HG03064 (cell line): ENCODE data around the gene PIK3R1.

ENCODE experiments used
- ATAC-seq: cut with Tn5 transposase; IDR thresholded peaks from one replicate; pipeline ENCODE4 v1.9.1; 2021; ENCODE audit warnings: low read depth; ENCODE audit not compliant: unreplicated experiment

The PIK3R1 gene

DNA sequence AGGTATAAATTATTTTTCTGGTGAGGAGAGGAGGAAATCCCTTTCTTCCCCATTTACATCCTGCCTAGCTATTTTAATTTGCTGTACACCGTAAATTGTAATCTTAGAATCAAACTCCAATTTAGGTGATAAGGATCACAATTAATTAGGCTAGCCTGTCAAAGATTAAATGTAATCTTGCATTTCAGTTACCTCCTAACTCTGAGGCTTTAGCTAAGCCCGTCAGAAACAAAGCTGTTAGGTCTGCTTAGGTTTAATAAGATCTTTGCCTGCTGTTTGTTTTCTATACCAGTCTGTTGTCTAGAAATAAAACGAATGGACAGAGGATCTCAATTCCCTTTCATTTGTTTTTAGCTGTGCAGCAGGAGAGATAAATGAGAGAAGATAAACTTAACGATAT lies 51.5 kb downstream of the PIK3R1 start:
- ATAC-seq, result no peak

DNA sequence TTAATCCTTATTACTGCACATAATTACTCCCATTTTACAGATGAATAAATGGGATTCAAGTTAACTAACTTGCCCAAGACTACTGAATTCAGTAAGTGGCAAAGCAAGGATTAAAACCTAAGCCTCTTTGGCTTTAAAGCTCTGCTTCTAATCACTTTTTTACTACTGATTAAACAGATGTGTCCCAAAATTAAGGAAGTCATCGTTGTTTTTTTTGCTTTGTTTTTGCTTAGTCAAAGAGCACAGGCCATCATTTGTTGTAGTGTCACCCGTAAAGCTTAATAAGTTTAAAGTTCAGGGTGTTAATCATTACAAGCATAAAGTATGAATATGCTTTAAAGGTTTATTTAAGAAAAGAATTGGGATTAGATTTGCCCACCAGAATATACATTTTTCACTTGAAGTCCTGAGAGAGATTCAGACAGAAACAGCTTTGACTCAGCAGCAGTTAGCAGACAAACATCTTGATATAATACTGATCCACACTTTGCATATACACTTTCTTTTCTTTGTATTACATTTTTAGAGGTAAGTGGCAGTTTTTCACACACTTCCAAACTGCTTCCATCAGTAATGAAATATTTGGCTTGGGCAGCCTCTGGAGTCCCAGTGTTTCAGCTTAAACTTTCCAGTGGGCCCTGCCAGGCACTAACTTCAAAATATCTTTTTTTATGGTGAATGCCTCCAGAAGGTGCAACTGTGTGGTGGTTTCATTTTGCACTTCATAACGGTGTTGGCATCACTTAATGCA lies 52.7 kb downstream of the PIK3R1 start:
- ATAC-seq, result no peak

- no peak for ATAC-seq
Observed at GRCh38 chr5:68268852-68269130, 53.2 kb downstream of the PIK3R1 start.

GRCh38 chr5:68269820-68270219 lies 54.3 kb downstream of the PIK3R1 start:
- no peak for ATAC-seq

GRCh38 chr5:68270399-68270975 lies 54.9 kb downstream of the PIK3R1 start:
- ATAC-seq, result no peak

- no peak for ATAC-seq
Observed at GRCh38 chr5:68271124-68271523, 55.6 kb downstream of the PIK3R1 start.

DNA sequence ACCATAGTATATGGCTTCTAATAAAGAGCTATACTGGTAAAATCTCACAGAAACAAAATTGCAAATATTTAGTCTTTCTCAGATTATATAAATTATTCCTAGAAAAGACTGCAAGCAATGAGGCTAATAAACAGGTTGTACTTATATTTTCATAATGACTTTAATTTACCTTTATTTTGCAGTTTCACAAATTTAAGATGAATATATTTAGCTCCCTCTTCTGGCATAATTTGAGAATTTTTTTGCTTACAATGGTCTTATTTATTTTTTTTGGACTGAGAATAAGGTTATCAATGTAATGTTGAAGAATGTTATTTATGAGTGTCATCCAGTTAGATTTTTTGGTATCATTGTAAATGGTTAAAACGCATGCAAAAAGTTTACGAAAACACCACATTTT lies 56.7 kb downstream of the PIK3R1 start:
- no peak for ATAC-seq

- ATAC-seq, result no peak
Observed at GRCh38 chr5:68273717-68274409, 58.3 kb downstream of the PIK3R1 start.

DNA sequence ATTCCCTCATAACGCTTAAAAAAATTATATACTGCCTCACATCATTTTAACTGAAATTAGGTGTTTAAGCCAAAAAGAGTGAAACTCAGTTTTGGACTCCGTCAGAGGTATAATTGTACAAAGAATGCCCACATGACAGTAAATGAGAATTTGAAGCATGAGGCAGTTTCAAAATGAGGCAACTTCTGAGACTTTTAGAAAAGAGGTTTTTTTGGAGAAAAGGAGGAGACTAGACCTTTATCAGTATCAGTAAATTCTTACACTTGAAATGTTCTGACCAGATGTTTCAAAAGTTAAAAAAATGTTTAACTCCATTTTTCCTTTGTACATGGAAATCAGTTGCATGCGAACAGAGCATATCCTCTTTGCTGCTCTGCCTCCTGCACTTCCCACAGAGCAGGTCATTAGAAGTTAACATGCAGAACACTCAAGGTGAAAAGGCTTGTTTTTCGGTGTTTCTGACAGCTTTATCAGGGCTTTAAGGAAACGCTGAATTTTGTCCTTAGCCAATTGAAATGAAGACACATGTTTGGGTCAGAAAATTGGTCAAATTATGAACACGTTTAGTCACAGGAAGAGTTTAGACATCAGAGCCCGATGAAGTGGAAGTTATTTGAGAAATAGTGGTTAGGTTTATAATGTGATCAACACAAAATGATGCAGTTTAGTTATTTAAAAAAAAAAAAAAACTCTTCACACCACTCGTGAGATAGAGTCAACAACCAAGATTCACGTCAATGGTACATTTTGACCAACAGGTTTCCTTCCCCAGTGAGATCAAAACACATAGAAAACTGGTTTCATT lies 59.5 kb downstream of the PIK3R1 start:
- ATAC-seq, result peak; percentile 68

DNA sequence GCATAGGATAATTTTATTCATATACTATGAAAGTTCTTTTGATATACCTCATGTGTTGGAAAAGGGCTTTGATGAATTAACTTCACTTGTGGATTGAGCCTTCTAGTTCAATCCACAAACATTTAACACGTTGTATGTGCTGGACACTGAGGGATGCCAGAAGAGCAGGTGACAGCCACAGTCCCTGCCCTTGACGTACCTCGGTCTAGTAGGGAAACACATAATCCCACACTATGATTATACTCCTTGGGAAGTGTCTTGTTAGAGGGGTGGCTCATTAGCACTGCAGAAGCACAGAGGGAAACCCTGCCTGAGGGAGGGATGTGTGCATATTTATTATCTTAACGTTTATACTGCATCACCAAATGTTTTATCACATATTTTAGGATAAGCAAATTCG lies 61.2 kb downstream of the PIK3R1 start:
- ATAC-seq, result no peak

DNA sequence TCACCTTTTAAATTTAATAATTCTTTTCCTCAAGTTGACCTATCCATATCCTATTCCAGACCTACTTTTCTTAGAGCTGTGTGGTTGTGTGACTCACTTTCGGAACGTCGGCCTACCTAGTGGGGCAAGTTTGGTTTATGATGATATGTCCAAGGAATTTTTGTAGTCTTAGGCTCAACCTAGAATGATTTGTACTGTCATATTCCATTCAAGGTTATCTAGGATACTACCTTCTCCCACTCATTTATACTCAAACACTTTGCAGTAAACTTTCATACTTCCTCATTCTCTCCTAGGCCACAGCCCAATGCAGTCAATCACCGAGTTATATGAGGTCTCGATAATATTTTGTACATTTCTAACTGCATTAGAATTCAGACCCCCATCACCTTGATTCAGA lies 61.9 kb downstream of the PIK3R1 start:
- ATAC-seq, result no peak

GRCh38 chr5:68279984-68280383 lies 64.4 kb downstream of the PIK3R1 start:
- no peak for ATAC-seq

- ATAC-seq, result no peak
Observed at GRCh38 chr5:68282001-68282400, 66.4 kb downstream of the PIK3R1 start.

DNA sequence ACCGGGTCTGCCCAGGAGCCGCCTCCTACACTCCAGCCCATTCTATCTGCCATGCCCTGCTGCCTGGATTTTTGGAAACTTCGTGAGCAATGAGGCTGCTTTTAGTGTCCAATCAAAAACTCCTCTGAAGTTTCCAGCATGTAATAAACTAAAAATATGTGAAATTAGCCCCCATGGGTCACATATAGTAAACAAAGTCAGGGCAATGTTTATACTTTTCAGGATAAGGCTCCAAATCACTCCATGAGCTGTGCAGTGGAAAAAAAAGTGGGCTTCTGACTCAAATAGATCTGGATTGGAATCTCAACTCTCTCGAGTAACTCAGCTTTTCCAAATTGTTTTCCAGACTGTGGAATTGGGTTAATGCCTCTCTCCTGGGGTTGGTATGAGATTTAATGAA lies 68.2 kb downstream of the PIK3R1 start:
- no peak for ATAC-seq

DNA sequence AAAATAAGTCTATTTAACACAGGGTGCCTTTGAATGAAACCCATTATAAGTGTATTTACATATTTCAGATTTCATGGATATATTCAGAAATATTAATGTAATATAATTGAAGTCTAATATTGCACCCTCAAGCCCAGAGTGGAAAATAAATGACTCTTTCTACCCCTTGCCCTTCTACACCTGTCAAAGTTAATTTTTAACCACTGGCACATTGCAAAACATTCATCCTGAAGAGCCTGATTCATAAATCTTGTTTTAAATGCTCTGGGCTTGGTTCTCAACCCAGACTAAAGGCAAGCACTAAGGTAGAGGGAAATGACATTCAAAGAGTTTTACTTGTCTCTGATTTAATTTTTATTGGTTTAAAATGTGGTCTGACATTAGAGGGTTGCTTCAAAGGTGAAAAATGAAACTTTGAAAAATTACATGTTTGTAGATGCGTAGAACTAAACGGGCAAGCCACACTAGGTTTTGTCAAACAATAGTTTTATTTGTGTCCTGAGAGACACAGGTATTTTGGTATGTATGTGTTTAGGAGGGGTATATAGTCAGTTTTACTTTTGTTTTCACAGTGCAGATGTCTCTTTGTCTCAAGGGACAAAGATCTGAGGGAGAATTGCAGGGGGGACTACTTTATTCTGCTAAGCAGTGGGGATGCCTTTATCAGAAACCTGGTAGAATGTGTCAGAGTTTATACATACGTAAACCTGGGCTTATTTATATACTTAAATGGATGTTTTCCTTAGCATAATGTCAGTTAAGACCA lies 69.7 kb downstream of the PIK3R1 start:
- ATAC-seq, result peak; percentile 35

DNA sequence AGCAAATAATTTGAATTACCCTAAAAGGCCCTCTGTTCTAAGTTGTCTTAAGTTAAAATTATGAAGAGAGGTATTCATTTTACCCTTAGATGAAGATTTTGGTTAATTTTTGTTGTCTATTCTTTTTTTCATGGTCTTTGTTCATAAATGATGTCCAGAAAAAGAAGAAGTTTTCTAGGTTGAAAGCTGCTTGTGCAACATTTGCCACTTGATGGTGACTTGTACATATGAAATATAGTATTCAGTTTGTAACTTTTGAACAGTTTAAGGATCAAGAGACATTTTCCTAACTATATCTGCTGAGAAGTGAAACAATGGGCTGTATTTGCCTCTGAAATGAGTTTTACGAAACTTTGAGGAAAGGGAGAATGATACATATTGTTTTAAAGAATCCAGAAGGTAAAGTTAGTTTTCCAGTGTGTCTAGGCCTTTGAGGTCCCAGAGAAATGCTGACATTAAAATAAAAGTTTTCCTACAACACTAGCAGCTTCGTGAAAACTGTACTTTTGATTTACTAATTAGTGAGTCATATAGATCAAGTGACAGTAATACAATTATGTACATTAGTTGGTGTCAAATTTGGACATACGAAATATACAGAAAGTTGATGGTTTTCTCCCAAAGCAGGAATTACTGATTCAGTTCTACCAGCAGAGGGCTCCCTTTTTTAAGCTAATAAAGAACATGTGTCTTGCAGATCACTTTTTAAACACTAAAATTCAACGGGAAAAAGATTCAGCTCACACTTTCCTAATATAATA lies 70.5 kb downstream of the PIK3R1 start:
- no peak for ATAC-seq

GRCh38 chr5:68286612-68286912 lies 71.0 kb downstream of the PIK3R1 start:
- no peak for ATAC-seq

DNA sequence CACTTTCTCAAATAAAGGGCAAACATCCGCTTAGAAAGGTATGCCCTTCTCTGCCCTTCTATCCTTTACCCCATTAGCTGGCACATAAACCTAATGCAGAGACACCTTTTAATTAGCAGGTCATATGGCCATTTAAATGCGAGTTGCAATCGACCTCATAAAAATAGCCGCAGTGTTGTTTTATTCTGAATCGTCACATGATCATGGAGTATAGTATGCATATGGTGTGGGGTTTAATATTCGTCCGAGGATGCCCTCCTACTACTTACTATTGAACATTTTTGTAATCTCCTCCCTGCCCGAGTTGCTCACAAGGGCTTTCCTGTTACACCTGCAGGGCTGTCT lies 72.0 kb downstream of the PIK3R1 start:
- no peak for ATAC-seq

GRCh38 chr5:68287976-68288706 lies 72.6 kb downstream of the PIK3R1 start:
- peak; percentile 67 for ATAC-seq
